H1 (cell line): Measurements from ENCODE around the gene UQCC5. TPM values are rescaled to one million over a fixed set of nuclear protein-coding genes. Genes with fewer than 3 reads are reported as not detected.

ENCODE experiments used
- CTCF ChIA-PET: fragments of 300-600 bp; sonication (Branson Sonifier 250); formaldehyde crosslinking; loops from one replicate; lab custom pipeline; 2021; ENCODE audit not compliant: partially characterized antibody; lab: Charles Lee
- POLR2A ChIA-PET: fragments of 300-600 bp; sonication (Branson Sonifier 250); formaldehyde crosslinking; loops from one replicate; lab custom pipeline; 2021; ENCODE audit warnings: inconsistent platforms; ENCODE audit not compliant: partially characterized antibody; lab: Charles Lee
- DNase-seq, 2 experiments: peaks; one replicate each; pipeline versions ENCODE4 v3.0.0 to v3.0.0-alpha.2; 2010 to 2022; ENCODE audit warnings: low spot score in 2 of 2, low read depth in 1 of 2, mixed read lengths in 1 of 2
- FAIRE-seq: peaks from 2 replicates; lab custom pipeline; 2011; peaks lifted over from hg19 to GRCh38; lab: Jason Lieb, UNC
- H2AFZ ChIP-seq: 2 replicates; pipeline ENCODE4 v1.8.1; 2012; ENCODE audit warnings: low read length, inconsistent platforms
- H2AK5ac ChIP-seq: 2 replicates; pipeline ENCODE4 v1.6.1; 2013; ENCODE audit warnings: low read depth, low read length
- H2BK120ac ChIP-seq: replicated peaks from 2 replicates; pipeline ENCODE3; 2013; ENCODE audit warnings: low read depth, low read length, inconsistent platforms
- H2BK12ac ChIP-seq: 2 replicates; pipeline ENCODE4 v1.6.1; 2013; ENCODE audit warnings: low read depth, low read length
- H2BK15ac ChIP-seq: 2 replicates; pipeline ENCODE4 v1.6.1; 2013; ENCODE audit warnings: low read length
- H2BK20ac ChIP-seq: 2 replicates; pipeline ENCODE4 v1.6.1; 2013; ENCODE audit warnings: low read length
- H2BK5ac ChIP-seq: 2 replicates; pipeline ENCODE4 v1.6.1; 2013; ENCODE audit warnings: low read depth, low read length
- H3K14ac ChIP-seq: 2 replicates; pipeline ENCODE4 v1.6.1; 2013; ENCODE audit warnings: inconsistent platforms; ENCODE audit not compliant: insufficient read length
- H3K18ac ChIP-seq: 2 replicates; pipeline ENCODE4 v1.6.1; 2013; ENCODE audit warnings: low read length; ENCODE audit errors: extremely low read depth
- H3K23ac ChIP-seq: 2 replicates; pipeline ENCODE4 v1.6.1; 2013; ENCODE audit warnings: inconsistent platforms; ENCODE audit not compliant: insufficient read length
- H3K23me2 ChIP-seq: 2 replicates; pipeline ENCODE4 v1.6.1; 2013; ENCODE audit warnings: low read depth, low read length
- H3K27ac ChIP-seq: 2 replicates; pipeline ENCODE4 v1.6.1; 2011; ENCODE audit warnings: low read depth, low read length, inconsistent platforms
- H3K27me3 ChIP-seq, 4 experiments: replicated peaks in 1 of 4; 1 replicate in 1 of 4; 2 replicates in 3 of 4; pipeline versions ENCODE4 v1.6.1 to v1.8.1; 2011 to 2013; ENCODE audit warnings: low read length in 3 of 4, mild to moderate bottlenecking in 3 of 4, inconsistent platforms in 2 of 4, mixed read lengths in 2 of 4, moderate library complexity in 1 of 4; ENCODE audit not compliant: control insufficient read depth in 3 of 4, insufficient read depth in 3 of 4; ENCODE audit errors: extremely low read depth in 1 of 4
- H3K36me3 ChIP-seq, 4 experiments: 2 replicates each; pipeline versions ENCODE4 v1.6.1 to v1.8.1; 2011 to 2013; ENCODE audit warnings: mild to moderate bottlenecking in 4 of 4, low read length in 3 of 4, moderate library complexity in 2 of 4, control low read depth in 1 of 4, inconsistent platforms in 1 of 4; ENCODE audit not compliant: insufficient read depth in 4 of 4, control insufficient read depth in 2 of 4
- H3K4ac ChIP-seq: replicated peaks from 2 replicates; pipeline ENCODE3; 2013; ENCODE audit warnings: low read length, low read depth, mixed read lengths, inconsistent platforms; ENCODE audit not compliant: insufficient read length
- H3K4me1 ChIP-seq, 4 experiments: replicated peaks in 1 of 4; 1 replicate in 1 of 4; 2 replicates in 3 of 4; pipeline versions ENCODE4 v1.6.1 to v1.8.1; 2011 to 2013; ENCODE audit warnings: low read length in 3 of 4, inconsistent platforms in 2 of 4, mixed read lengths in 1 of 4; ENCODE audit not compliant: insufficient read depth in 4 of 4, control insufficient read depth in 3 of 4
- H3K4me2 ChIP-seq, 2 experiments: 2 replicates each; pipeline versions ENCODE4 v1.6.1 to v1.8.1; 2011 to 2013; ENCODE audit warnings: low read depth in 2 of 2, low read length in 2 of 2, control low read depth in 1 of 2, inconsistent platforms in 1 of 2, mild to moderate bottlenecking in 1 of 2; ENCODE audit not compliant: insufficient read depth in 1 of 2
- H3K4me3 ChIP-seq, 4 experiments: fragments of 200-600, 300-600 bp in 1 of 4; sonication (generic), shearing (Covaris generic), sonication (Bioruptor Twin) in 1 of 4; 2 replicates each; pipeline versions ENCODE4 v1.5.1 to v1.8.1; 2011 to 2016; ENCODE audit warnings: low read length in 4 of 4, low read depth in 3 of 4, control low read depth in 2 of 4, inconsistent platforms in 2 of 4, mild to moderate bottlenecking in 2 of 4, mixed read lengths in 1 of 4, moderate library complexity in 1 of 4; ENCODE audit not compliant: insufficient read depth in 2 of 4; ENCODE audit errors: extremely low read depth in 1 of 4
- H3K56ac ChIP-seq: replicated peaks from 2 replicates; pipeline ENCODE3; 2013; ENCODE audit warnings: low read depth, mild to moderate bottlenecking, mixed read lengths, low read length, inconsistent platforms; ENCODE audit not compliant: insufficient read length
- H3K79me1 ChIP-seq: 2 replicates; pipeline ENCODE4 v1.6.1; 2013; ENCODE audit warnings: low read depth, low read length, control low read depth
- H3K79me2 ChIP-seq, 2 experiments: 2 replicates each; pipeline versions ENCODE4 v1.6.1 to v1.8.1; 2012 to 2013; ENCODE audit warnings: low read length in 2 of 2, mild to moderate bottlenecking in 2 of 2, inconsistent platforms in 1 of 2; ENCODE audit not compliant: insufficient read depth in 2 of 2, control insufficient read depth in 1 of 2
- H3K9ac ChIP-seq, 4 experiments: replicated peaks in 1 of 4; 1 replicate in 1 of 4; 2 replicates in 3 of 4; pipeline versions ENCODE4 v1.6.1 to v1.8.1; 2011 to 2013; ENCODE audit warnings: low read depth in 3 of 4, low read length in 3 of 4, control low read depth in 2 of 4, mild to moderate bottlenecking in 2 of 4, moderate library complexity in 2 of 4, inconsistent platforms in 1 of 4; ENCODE audit errors: extremely low read depth in 1 of 4
- H3K9me3 ChIP-seq, 2 experiments: 2 replicates each; pipeline versions ENCODE4 v1.6.1 to v1.8.1; 2012 to 2013; ENCODE audit warnings: mild to moderate bottlenecking in 2 of 2, moderate library complexity in 2 of 2, control low read depth in 1 of 2, inconsistent platforms in 1 of 2, low read depth in 1 of 2, low read length in 1 of 2, mixed read lengths in 1 of 2; ENCODE audit not compliant: insufficient read depth in 2 of 2
- H4K20me1 ChIP-seq, 2 experiments: replicated peaks in 1 of 2; 2 replicates each; pipeline versions ENCODE3 to v1.8.1; 2011 to 2013; ENCODE audit warnings: inconsistent platforms in 2 of 2, low read length in 2 of 2, mild to moderate bottlenecking in 1 of 2; ENCODE audit not compliant: insufficient read depth in 2 of 2, control insufficient read depth in 1 of 2
- H4K5ac ChIP-seq: 2 replicates; pipeline ENCODE4 v1.6.1; 2013; ENCODE audit warnings: low read length, low read depth, mixed read lengths, inconsistent platforms; ENCODE audit not compliant: insufficient read length
- H4K8ac ChIP-seq: 2 replicates; pipeline ENCODE4 v1.8.0; 2013; ENCODE audit warnings: mild to moderate bottlenecking, moderate library complexity, low read length, inconsistent platforms; ENCODE audit not compliant: insufficient read depth; ENCODE audit errors: extremely low read depth
- H4K91ac ChIP-seq: replicated peaks from 2 replicates; pipeline ENCODE3; 2013; ENCODE audit warnings: low read length, mixed read lengths, inconsistent platforms; ENCODE audit not compliant: insufficient read length
- CBX5 ChIP-seq: fragments of 300-800, 300-1000 bp; sonication (generic); IDR thresholded peaks from 2 replicates; pipeline ENCODE4 v1.7.1; 2016; ENCODE audit warnings: antibody characterized with exemption, low read length, low read depth
- E2F6 ChIP-seq: IDR thresholded peaks from 2 replicates; pipeline ENCODE4 v1.6.1; 2012; ENCODE audit warnings: inconsistent platforms
- JUND ChIP-seq: IDR thresholded peaks from 2 replicates; pipeline ENCODE4 v1.6.1; 2011; ENCODE audit warnings: mild to moderate bottlenecking, improper control_type of control experiment, low read length
- KDM5A ChIP-seq: fragments of 200-600 bp; IDR thresholded peaks from 2 replicates; pipeline ENCODE4 v1.7.1; 2012; ENCODE audit warnings: mild to moderate bottlenecking, low read length, inconsistent platforms, mixed read lengths
- POLR2A ChIP-seq, 2 experiments: IDR thresholded peaks; 1 replicate in 1 of 2; 2 replicates in 1 of 2; pipeline ENCODE4 v1.6.1; 2011; ENCODE audit warnings: low read depth in 2 of 2, low read length in 2 of 2, mild to moderate bottlenecking in 2 of 2; ENCODE audit errors: control extremely low read depth in 1 of 2
- SIN3A ChIP-seq, 2 experiments: IDR thresholded peaks in 1 of 2; conservative IDR thresholded peaks in 1 of 2; 2 replicates each; pipeline ENCODE4 v1.6.1; 2011 to 2012; ENCODE audit warnings: low read length in 2 of 2, improper control_type of control experiment in 1 of 2, low read depth in 1 of 2, mild to moderate bottlenecking in 1 of 2
- SUZ12 ChIP-seq: fragments of 200-600 bp; sonication (generic); IDR thresholded peaks from 2 replicates; pipeline ENCODE4 v1.6.1; 2012; ENCODE audit warnings: mild to moderate bottlenecking, inconsistent platforms, low read length, moderate library complexity, mixed read lengths
- TAF1 ChIP-seq: IDR thresholded peaks from 2 replicates; pipeline ENCODE4 v1.6.1; 2011; ENCODE audit warnings: mild to moderate bottlenecking, low read depth, low read length
- TAF7 ChIP-seq: optimal IDR thresholded peaks from 2 replicates; pipeline ENCODE3; 2011; ENCODE audit warnings: low read depth, mild to moderate bottlenecking, inconsistent platforms, low read length, moderate library complexity, borderline replicate concordance
- TEAD4 ChIP-seq: IDR thresholded peaks from 2 replicates; pipeline ENCODE4 v1.6.1; 2012; ENCODE audit warnings: low read depth, low read length, inconsistent platforms, mixed read lengths
- WGBS, 2 experiments: shearing (Covaris generic) in 1 of 2; methylation state at CpG; one replicate each; pipeline versions ENCODE4 v1.1.6 to v1.1.7; 2013 to 2015; ENCODE audit warnings: low lambda C conversion rate in 2 of 2, mixed read lengths in 2 of 2, inconsistent platforms in 1 of 2, low coverage in 1 of 2, missing lambda C conversion rate in 1 of 2; ENCODE audit not compliant: insufficient replicate concordance in 2 of 2, insufficient coverage in 1 of 2, insufficient read length in 1 of 2; ENCODE audit errors: extremely low coverage in 1 of 2, missing lambda C conversion rate in 1 of 2; 5-methylcytosine and 5-hydroxymethylcytosine counted together
- polyA plus RNA-seq, 7 experiments: library from polyadenylated mRNA; depleted of rRNA in 3 of 7; stranded (reverse) in 5 of 7; unstranded in 2 of 7; fragments of >200 nt in 5 of 7; fragments of 200-250 nt in 2 of 7; gene quantifications; 1 replicate in 5 of 7; 2 replicates in 1 of 7; 4 replicates in 1 of 7; pipeline versions ENCODE4 v1.2.1 to v1.2.3, GENCODE V29; 2011 to 2013; ENCODE audit warnings: missing spikeins in 2 of 7, mixed read lengths in 2 of 7
- total RNA-seq: library from RNA; stranded (reverse); fragmentation: NEBNext Ultra II Directional; extraction: Animal tissue kit (Norgen Biotek cat#: 25700); gene quantifications from 2 replicates; pipeline ENCODE4 v1.2.1, GENCODE V29; 2021
- TF ChIP-seq, protein P1 (sequence below): IDR thresholded peaks from 2 replicates; pipeline ENCODE4 v1.6.1; 2011; ENCODE audit warnings: low read length, improper control_type of control experiment

The UQCC5 gene
- total and polyA plus RNA-seq, 2 of the 8 experiments (the other 6 are each of a cell fraction or from before 2014, with no cell fraction given), result 35.0 to 37.7 TPM

DNA sequence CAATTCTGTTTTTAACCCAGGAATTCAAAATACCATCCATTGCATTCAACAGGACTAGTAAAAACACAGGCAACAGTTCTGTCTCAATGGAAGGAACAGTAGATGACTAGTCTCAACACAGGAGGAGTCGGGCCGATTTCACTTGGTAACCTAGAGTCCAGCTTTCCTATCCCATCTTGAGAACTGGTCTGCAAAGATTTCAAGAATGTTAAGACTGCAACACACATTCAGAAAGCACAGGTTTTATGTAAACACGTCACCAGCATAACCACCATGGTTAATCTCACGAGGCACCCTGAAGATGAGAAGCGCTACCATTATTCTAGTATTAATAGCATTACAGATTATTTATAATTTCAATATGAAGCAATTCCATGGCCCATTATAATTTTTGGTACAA is 22.0 kb downstream of the UQCC5 start:
- Histone ChIP-seq H3K9ac (no peak overlapping the region), H3K4me2 (no peak overlapping the region), H4K91ac (no peak overlapping the region), H2AFZ (no peak overlapping the region), H2BK5ac (no peak overlapping the region), H3K18ac (no peak overlapping the region), H3K4me1 (no peaks in the 10 kb centered on the region), H3K36me3 (peaks cover 10 to 49% (median 26%) of the 10 kb centered on the region in 4 experiments), H3K79me1 (peaks cover 2% of the 10 kb centered on the region; the same call in 1 of the 2 replicates), H3K27me3 (no peaks in the 10 kb centered on the region), H3K23ac (no peak overlapping the region), H4K20me1 (peaks cover 0 to 4% of the 10 kb centered on the region in 2 experiments), H3K9me3 (no peaks in the 10 kb centered on the region), H2BK20ac (no peak overlapping the region), H3K4me3 (no peak overlapping the region), H3K23me2 (no peaks in the 10 kb centered on the region), H3K27ac (no peak overlapping the region), H3K4ac (no peak overlapping the region), H4K5ac (no peak overlapping the region), H2BK12ac (no peak overlapping the region), H2BK15ac (no peak overlapping the region), H3K79me2 (no peaks in the 10 kb centered on the region), H2BK120ac (no peak overlapping the region), H2AK5ac (no peak overlapping the region), H4K8ac (no peak overlapping the region; the same call in 1 of the 2 replicates), H3K56ac (no peak overlapping the region), H3K14ac (no peak overlapping the region)
- no peak for FAIRE-seq
- POLR2A ChIA-PET, result interaction anchor here (0.7 to 0.9 kb wide), 2 partner anchors 15 to 89 kb away, joined by 3 read pairs; no protein-coding TSS in a partner anchor
- no peak for DNase-seq
- 93% methylated on average over 5 of the region's 5 CpGs; no CpG with 5 or more reads in 1 of the 2 experiments for WGBS, 2 experiments
- TF ChIP-seq SIN3A (conservative IDR thresholded peaks at IDR 0.05 in 1 of 2, IDR thresholded peaks at IDR 0.05 in 1 of 2; ENCODE audit: low read depth in 1 of 2, low read length in 2 of 2) (no peak), TAF7 (no peak), TEAD4 (no peak), JUND (no peak), E2F6 (no peak), SUZ12 (no peak), POLR2A (IDR thresholded peaks at IDR 0.05; ENCODE audit: control extremely low read depth in 1 of 2, low read depth in 2 of 2, low read length in 2 of 2) (no peak), CBX5 (no peak), KDM5A (no peak), TAF1 (no peak)
- TF ChIP-seq, protein P1, sequence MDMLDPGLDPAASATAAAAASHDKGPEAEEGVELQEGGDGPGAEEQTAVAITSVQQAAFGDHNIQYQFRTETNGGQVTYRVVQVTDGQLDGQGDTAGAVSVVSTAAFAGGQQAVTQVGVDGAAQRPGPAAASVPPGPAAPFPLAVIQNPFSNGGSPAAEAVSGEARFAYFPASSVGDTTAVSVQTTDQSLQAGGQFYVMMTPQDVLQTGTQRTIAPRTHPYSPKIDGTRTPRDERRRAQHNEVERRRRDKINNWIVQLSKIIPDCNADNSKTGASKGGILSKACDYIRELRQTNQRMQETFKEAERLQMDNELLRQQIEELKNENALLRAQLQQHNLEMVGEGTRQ, result no peak
- CTCF ChIA-PET, result interaction anchor here (2.0 kb wide), 1 partner anchor 9 kb away, joined by 5 read pairs; no protein-coding TSS in a partner anchor
